HG02610 (cell line): ENCODE measurements around the gene SEMA5A.

Experiments
- ATAC-seq: cut with Tn5 transposase; IDR thresholded peaks from one replicate; pipeline ENCODE4 v1.9.1; 2021; ENCODE audit warnings: mild to moderate bottlenecking, moderate library complexity; ENCODE audit not compliant: unreplicated experiment

SEMA5A gene

DNA sequence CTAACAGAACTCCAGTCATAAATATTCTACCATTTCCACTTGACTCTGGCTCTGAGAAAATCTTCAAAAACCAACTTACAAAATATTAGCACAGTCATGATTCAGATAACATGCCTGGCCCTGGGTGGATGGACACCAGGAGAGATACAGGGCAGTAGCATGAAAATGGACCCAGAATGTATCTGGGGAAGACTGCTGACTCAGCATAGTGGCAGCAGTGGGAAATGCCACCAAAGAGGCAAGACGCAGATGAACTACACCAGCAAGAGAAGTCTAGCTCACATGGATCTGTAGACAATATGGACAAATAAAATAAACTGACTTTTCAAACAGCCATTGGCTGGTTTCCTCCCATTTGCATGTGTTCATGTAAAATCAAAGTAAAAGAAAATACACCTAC lies 359.8 kb downstream of the SEMA5A start:
- no peak for ATAC-seq

GRCh38 chr5:9183992-9184391 lies 361.9 kb downstream of the SEMA5A start:
- no peak for ATAC-seq

DNA sequence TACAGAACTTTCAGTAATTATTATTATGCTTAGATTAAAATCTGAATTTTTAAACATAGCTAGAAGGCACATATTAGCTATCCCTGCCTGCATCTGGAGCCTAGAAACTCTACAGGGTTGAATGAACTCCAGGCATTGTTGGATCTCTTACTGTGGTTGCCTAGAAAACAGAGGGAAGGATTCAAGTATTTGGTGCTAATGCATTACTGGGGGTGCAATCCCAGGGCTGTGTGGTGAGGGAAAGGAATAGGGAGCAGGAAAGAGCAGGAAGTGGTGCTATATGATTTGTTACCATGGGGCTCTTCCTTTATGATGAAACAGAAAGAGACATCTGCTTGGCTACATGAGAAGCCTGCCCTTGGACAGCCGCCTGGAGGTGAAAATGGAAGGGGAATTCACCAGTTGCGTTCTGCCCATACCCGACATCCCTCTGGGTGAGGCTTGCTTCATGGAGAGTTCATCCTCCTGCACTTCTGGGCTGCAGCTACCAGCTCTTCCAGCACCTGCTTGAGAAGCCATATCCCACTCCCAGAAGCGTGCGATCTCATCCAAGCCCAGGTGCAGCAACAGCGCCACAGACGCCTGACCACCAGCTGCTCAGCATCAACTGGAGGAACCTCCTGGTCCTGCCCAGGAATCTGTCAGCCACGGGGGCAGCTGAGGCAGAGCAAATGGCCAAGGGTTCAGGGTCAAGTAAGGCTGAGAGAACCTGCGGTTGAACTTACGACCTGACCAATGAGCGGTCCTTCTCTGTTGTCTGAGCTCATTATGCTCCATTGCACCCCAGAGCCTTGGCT lies 362.8 kb downstream of the SEMA5A start:
- ATAC-seq = no peak

GRCh38 chr5:9176641-9177040 lies 369.2 kb downstream of the SEMA5A start:
- ATAC-seq = no peak

GRCh38 chr5:9174446-9174845 lies 371.4 kb downstream of the SEMA5A start:
- ATAC-seq = no peak

DNA sequence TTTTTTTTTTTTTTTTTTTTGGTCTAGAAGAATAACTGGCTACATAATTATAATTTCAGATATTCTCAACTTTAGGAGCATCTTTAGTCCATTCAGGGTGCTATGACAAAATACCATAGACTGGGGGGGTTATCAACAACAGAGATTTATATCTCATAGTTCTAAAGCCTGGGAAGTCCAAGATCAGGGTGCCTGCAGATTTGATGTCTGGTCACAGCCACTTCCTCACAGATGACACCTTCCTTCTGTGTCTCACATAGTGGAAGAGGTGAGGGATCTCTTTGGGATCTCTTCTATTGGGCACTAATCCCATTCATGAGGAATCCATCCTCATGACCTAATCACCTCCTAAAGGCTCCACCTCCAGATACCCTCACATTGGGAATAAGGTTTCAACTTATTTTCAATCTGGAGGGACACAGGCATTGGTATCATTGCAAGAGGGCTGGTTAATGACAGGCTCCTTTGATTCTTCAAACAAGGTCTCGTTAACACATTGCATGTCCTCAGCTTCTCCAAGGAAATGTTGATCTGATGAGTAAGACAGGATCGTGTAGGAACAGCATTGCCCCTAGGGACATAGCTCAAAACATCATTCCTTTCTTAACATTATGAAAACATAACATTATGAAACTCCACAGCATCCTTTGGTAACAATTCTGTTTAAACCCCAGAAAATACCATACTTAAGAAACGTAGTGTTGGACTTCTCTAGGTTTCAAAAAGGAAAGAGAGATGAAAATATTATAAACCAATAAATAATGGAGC lies 372.4 kb downstream of the SEMA5A start:
- ATAC-seq = no peak

DNA sequence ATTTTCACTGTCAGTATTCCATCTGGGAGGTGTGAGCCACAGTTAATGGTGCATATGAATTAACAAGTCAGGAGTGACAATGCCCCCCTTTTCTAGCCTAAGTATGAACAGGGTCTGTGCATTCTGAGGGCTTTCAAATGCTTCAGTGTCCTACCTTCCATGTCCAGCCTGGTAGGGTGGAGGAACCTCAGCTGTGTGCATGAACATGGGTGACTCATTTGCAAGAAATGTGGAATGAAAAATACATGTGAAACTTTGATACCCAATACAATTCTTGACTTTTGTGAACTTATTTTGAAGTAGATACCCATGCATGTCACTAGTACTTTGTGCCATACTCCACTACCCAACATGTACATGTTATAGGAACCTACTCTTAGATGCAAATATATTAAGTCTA lies 375.8 kb downstream of the SEMA5A start:
- ATAC-seq = no peak

DNA sequence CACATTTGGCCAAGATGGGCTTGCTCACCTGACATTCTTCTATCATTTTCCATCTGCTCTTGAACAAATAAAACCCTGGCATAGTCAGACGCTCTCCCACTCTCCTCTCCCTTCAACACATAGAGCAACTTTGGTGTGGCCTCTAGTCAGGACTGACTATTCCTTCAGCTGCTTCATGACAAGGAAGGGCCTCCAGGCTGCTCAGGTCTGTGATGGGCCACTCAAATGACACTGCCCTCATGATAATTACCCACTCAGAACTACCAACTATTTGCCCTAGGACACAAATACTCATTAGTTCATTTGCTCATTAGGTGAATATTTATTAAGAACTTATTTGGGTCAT lies 376.3 kb downstream of the SEMA5A start:
- no peak for ATAC-seq

- no peak for ATAC-seq
Measured at GRCh38 chr5:9168791-9169556, 376.9 kb downstream of the SEMA5A start.

DNA sequence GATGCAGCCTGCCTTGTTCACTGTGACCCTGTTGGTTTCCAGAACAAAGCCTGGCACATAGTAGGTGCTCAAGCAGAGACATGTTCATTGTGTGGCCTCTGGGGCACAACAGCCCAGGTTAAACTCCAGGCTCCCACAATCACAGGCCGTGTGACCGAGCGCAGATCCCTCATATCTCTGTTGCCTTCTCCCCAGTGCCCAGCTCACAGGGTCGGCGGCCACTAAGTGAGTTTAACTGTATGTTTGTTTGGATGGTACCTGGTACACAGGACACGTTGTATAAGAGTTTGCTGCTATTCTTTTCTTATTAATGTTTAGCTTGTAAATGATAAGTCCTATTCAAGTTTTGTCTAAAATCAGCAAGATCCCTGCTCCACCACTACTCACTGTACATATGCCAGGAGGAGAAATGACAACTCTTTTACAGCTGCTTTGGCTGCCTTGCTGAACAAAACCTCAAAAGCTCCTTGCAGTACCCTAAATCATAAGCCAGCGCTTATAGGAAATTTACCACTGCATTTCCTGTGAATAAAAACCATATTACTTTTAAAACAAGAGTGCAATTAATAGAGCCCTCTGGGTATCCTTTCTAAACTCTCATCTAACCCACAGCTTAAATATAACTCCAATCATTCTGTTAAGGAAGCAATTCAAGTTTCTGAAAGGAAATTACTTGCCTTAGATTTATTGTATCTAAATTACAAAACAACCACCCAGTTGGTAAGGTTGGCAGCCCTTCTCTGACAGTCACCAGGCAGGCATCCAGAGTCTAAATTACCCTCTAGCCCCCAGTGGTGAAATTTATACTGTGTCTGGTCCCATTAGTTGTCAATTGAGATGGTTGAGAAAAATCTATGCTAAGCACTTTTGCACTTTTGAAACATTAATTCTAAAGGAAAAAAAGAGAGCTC lies 379.4 kb downstream of the SEMA5A start:
- ATAC-seq = no peak

DNA sequence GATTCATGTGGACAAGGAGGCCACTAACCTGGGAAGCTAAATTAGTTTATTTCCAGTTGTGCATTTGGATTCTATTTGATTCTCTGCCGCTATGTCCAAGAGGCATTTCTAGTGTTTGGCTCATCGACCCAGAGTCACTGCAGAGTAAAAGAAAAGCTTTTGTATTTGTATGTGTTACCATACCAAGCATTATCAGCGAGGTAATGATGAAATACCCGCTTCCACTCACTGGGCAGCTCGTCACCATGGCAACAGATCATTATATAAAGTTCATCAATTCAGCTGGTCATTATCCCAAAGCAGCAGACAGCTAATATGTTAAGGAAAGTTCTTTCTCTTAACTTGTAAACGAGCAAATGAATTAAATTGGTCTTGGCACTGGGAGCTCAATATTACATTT lies 380.3 kb downstream of the SEMA5A start:
- no peak for ATAC-seq

DNA sequence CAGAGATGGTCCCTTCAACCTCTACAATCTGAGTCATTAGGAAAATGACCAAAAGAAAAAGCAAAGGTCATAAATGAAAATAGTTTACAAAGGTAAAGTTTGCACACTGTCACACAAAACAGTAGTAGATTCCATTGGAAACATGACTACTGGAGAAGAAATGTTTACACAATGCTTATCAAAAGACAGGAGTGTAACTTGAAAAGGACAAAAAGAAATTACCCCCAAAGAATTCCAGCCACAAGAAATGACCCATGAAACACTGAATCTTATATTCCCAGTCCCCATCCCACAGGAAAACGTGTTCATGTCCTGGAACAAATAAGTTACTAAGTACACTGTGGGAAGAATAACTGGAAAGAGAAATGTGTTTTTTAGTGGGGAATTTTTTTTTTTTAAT lies 385.1 kb downstream of the SEMA5A start:
- ATAC-seq = no peak

DNA sequence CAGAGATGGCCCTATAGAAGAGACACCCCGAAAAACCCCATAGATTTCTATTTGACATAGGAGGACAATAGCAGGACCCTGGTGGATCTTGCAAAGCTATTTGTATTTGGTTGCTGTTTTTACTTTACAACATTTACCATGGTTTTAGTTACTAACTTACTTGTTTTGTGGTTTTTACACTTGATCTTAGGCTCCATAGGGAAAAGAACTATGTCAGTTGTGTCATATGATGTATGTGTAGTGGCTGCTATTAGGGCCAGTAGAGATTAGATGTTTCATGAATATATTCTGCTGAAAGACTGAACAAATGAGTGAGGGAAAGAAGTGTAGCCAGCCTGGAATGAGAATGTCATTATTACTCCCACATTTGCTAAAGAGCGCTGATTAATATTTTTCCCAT lies 388.1 kb downstream of the SEMA5A start:
- no peak for ATAC-seq

DNA sequence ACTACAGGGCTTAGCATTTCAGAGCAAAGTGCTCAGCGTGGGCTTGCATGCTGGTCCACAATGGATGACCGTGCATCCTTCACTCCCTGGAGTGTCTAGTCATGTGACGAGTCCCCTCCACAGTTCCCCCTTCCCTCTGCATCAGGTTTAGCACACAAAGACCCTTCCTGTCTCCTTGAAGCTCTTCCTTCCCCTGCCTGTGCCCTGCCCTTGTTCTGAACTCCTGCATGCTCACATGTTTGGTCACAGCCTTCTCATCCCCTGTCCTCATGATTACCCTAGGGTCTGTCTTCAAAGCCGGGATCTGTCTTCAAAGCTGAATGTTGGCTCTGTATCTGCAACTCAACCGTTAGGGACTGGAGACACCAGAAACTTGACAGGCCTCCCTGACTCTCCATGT lies 388.9 kb downstream of the SEMA5A start:
- no peak for ATAC-seq

GRCh38 chr5:9156282-9156681 lies 389.6 kb downstream of the SEMA5A start:
- ATAC-seq = peak; percentile 67

- ATAC-seq = no peak
Measured at GRCh38 chr5:9151684-9152427, 394.0 kb downstream of the SEMA5A start.

GRCh38 chr5:9149988-9150387 lies 395.9 kb downstream of the SEMA5A start:
- ATAC-seq = no peak

GRCh38 chr5:9148242-9148641 lies 397.6 kb downstream of the SEMA5A start:
- no peak for ATAC-seq

DNA sequence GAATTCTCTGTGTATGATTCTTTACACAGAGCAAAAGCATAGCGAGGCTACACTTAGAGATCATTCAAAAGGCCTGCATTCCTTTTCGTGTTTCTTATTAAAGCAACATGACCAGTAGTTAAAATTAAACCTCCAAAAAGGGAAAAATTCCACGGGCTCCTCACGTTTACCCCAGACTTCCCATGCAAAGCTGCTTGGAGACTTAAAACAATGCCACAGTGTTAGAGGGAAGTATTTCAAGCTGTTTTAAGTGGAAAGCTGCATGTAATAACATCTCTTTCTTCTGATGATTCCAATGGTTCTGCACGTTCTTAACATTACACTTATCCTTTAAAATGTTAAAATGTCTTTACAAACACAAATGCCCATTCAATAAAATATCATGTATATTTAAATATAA lies 405.2 kb downstream of the SEMA5A start:
- no peak for ATAC-seq

DNA sequence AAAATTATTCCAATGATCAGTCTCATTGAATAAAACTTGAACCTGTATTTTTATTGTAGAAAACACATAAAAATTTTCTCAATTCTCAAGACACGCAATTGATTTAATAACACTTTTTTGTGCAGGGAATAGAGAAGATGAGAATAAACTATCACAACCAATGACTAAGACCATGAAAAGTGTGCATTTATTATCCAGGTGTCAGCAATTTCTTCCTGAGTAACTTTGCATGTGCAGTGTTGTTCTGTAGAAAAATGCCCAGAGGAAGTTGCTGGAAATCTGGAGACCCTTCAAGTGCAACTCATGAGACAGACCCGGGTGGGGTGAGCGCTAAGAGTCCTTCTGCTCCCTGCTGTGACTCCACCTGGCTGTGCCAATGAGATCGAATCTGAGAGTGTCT lies 405.7 kb downstream of the SEMA5A start:
- ATAC-seq = no peak
